ENCODE measurements around the gene SASH3. TPM values are rescaled to one million over a fixed set of nuclear protein-coding genes. Genes with fewer than 3 reads are reported as not detected.

The SASH3 gene
- total and polyA plus RNA-seq, 2 donors from 2014 or later = 1.9 to 18.3 TPM

DNA sequence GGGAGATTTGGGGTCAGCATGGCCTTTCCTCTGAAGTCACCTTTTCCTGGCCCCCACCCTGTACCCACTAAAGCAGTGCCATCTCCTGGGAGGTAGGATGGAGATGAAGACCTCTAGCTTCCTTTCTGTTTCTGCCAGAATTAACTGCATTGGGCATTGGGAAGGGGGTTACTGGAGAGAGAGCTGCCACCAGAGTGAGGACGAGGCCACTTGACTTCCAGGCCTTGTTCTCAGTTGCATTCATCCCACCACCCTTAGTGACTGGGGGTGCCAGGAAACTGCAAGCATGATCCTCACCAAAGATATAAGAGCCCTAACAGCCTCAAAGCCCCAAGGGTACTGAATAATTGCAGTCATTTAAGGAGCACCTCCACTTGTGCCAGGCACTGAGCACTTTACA, 15.8 kb downstream of the SASH3 start:
- Histone ChIP-seq H3K9me3 (ENCODE audit: control insufficient read depth in 2 of 3, insufficient read depth in 1 of 3, low read length in 3 of 3) (no peaks in the 10 kb centered on the region), H3K4me1 (ENCODE audit: control insufficient read depth in 2 of 3, insufficient read depth in 2 of 3, low read depth in 1 of 3, low read length in 3 of 3) (no peaks in the 10 kb centered on the region), H3K9ac (ENCODE audit: low read length in 3 of 3) (no peak overlapping the region), H3K4me3 (ENCODE audit: low read length in 3 of 3) (no peak overlapping the region), H3K27me3 (ENCODE audit: control insufficient read depth, insufficient read depth, low read length) (no peaks in the 10 kb centered on the region), H3K27ac (ENCODE audit: low read depth in 2 of 2, low read length in 2 of 2) (no peak overlapping the region), H3K36me3 (ENCODE audit: control insufficient read depth in 2 of 3, insufficient read depth in 3 of 3, low read length in 3 of 3) (no peaks in the 10 kb centered on the region)
- intact Hi-C loops (cut with DNase I) = no loop called here
- FAIRE-seq (no peak), DNase-seq (no peak)
- TF ChIP-seq, protein P1, sequence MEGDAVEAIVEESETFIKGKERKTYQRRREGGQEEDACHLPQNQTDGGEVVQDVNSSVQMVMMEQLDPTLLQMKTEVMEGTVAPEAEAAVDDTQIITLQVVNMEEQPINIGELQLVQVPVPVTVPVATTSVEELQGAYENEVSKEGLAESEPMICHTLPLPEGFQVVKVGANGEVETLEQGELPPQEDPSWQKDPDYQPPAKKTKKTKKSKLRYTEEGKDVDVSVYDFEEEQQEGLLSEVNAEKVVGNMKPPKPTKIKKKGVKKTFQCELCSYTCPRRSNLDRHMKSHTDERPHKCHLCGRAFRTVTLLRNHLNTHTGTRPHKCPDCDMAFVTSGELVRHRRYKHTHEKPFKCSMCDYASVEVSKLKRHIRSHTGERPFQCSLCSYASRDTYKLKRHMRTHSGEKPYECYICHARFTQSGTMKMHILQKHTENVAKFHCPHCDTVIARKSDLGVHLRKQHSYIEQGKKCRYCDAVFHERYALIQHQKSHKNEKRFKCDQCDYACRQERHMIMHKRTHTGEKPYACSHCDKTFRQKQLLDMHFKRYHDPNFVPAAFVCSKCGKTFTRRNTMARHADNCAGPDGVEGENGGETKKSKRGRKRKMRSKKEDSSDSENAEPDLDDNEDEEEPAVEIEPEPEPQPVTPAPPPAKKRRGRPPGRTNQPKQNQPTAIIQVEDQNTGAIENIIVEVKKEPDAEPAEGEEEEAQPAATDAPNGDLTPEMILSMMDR (IDR thresholded peaks at IDR 0.05; ENCODE audit: borderline replicate concordance, extremely low read depth, insufficient read depth) = no peak

DNA sequence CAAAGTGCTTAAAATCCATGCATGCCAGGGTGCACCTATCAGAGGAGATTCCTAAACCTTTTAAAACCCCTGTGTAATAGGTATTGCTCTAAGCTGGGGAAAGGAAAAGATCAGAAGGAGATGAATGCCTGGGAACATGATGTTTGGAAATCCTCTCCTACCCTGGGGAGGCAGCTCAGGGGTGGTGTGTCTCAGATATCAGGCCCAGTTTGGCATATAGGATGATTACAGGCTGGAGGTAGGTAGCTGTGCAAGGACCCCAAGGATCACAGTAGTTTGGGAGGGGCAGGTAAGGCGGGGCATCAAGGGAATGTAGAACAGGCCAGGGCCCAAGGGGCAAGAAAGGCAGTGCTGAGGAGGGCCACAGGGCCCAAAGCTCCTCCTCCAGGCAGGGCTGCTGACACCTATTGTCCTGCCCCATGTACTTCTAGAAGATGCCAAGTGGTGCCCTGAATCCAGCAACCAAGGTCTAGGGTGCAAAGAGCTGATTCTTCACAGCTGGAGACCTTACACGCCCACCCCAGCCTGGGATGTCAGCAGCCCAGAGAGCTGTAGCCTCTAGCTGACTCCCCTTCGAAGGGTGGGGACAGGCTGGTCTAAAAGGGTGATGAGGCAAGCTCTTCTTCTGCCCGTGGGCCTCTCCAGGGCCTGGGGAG, 17.6 kb downstream of the SASH3 start:
- intact Hi-C loops (cut with DNase I) = no loop called here
- no peak for DNase-seq
- H3K4me1 ChIP-seq (ENCODE audit: control insufficient read depth in 2 of 3, insufficient read depth in 2 of 3, low read depth in 1 of 3, low read length in 3 of 3) = no peaks in the 10 kb centered on the region
- H3K36me3 ChIP-seq (ENCODE audit: control insufficient read depth in 2 of 3, insufficient read depth in 3 of 3, low read length in 3 of 3) = no peaks in the 10 kb centered on the region
- no peaks in the 10 kb centered on the region for H3K27me3 ChIP-seq (ENCODE audit: control insufficient read depth, insufficient read depth, low read length)
- H3K9ac ChIP-seq (ENCODE audit: low read length in 3 of 3) = no peak overlapping the region
- no peak overlapping the region for H3K27ac ChIP-seq (ENCODE audit: low read depth in 2 of 2, low read length in 2 of 2)
- H3K4me3 ChIP-seq (ENCODE audit: low read length in 3 of 3) = no peak overlapping the region
- TF ChIP-seq, protein P1 (IDR thresholded peaks at IDR 0.05; ENCODE audit: borderline replicate concordance, extremely low read depth, insufficient read depth) = no peak
- no peaks in the 10 kb centered on the region for H3K9me3 ChIP-seq (ENCODE audit: control insufficient read depth in 2 of 3, insufficient read depth in 1 of 3, low read length in 3 of 3)
- FAIRE-seq = no peak

DNA sequence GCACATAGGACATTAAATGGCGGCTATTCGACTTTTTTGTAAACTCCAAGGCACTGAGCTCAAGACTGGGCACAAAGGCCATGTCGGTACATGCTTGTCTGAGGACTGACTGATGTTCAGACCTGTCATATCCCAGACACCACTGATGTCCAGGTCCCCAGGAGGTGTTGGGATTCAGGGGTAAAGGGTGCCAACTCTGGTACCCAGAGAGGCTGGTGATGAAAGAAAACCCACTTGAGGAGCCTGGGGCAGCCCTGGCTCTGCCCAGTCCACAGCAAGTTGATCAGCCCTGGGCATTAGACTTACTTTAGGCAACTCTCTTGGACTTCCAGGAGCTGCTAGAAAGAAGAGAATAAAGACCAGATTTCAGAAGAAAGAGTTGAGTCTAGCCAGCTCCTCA, 18.7 kb downstream of the SASH3 start:
- H3K9ac ChIP-seq (ENCODE audit: low read length in 3 of 3) = no peak overlapping the region
- intact Hi-C loops (cut with DNase I) = no loop called here
- H3K27ac ChIP-seq (ENCODE audit: low read depth in 2 of 2, low read length in 2 of 2) = no peak overlapping the region
- no peak for DNase-seq
- no peaks in the 10 kb centered on the region for H3K4me1 ChIP-seq (ENCODE audit: control insufficient read depth in 2 of 3, insufficient read depth in 2 of 3, low read depth in 1 of 3, low read length in 3 of 3)
- no peaks in the 10 kb centered on the region for H3K27me3 ChIP-seq (ENCODE audit: control insufficient read depth, insufficient read depth, low read length)
- TF ChIP-seq, protein P1 (IDR thresholded peaks at IDR 0.05; ENCODE audit: borderline replicate concordance, extremely low read depth, insufficient read depth) = no peak
- no peaks in the 10 kb centered on the region for H3K36me3 ChIP-seq (ENCODE audit: control insufficient read depth in 2 of 3, insufficient read depth in 3 of 3, low read length in 3 of 3)
- no peak overlapping the region for H3K4me3 ChIP-seq (ENCODE audit: low read length in 3 of 3)
- FAIRE-seq = no peak
- no peaks in the 10 kb centered on the region for H3K9me3 ChIP-seq (ENCODE audit: control insufficient read depth in 2 of 3, insufficient read depth in 1 of 3, low read length in 3 of 3)

DNA sequence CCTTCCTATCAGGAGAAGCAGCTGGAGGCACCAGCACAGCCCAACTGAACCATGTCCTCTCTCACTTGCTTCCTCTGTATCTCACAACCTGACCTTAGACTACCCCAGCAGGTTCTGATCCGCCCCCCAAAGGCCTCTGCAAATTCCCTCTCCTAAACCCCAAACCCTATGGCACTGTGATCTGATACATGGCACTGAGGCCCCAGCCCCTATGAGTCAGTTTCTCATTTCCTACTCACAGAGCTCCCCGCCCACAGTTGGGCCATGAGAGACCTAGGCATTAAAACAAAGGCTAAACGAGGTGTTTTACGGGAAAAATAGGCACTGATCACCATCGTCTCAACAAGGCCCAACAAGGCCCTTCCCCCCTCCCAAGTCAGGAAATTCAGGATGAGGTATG, 19.1 kb downstream of the SASH3 start:
- no peak for FAIRE-seq

More for the DNA sequence above, 19.1 kb downstream of the SASH3 start:
- DNase-seq = no peak
- Histone ChIP-seq H3K4me1 (ENCODE audit: control insufficient read depth in 2 of 3, insufficient read depth in 2 of 3, low read depth in 1 of 3, low read length in 3 of 3) (no peaks in the 10 kb centered on the region), H3K27ac (ENCODE audit: low read depth in 2 of 2, low read length in 2 of 2) (no peak overlapping the region), H3K36me3 (ENCODE audit: control insufficient read depth in 2 of 3, insufficient read depth in 3 of 3, low read length in 3 of 3) (no peaks in the 10 kb centered on the region), H3K9ac (ENCODE audit: low read length in 3 of 3) (no peak overlapping the region), H3K9me3 (ENCODE audit: control insufficient read depth in 2 of 3, insufficient read depth in 1 of 3, low read length in 3 of 3) (no peaks in the 10 kb centered on the region), H3K27me3 (ENCODE audit: control insufficient read depth, insufficient read depth, low read length) (no peaks in the 10 kb centered on the region), H3K4me3 (ENCODE audit: low read length in 3 of 3) (no peak overlapping the region)
- TF ChIP-seq, protein P1 (IDR thresholded peaks at IDR 0.05; ENCODE audit: borderline replicate concordance, extremely low read depth, insufficient read depth) = no peak
- intact Hi-C loops (cut with DNase I) = no loop called here
